ENCODE measurements around the gene SPEM3. TPM values are rescaled to one million over a fixed set of nuclear protein-coding genes. Genes with fewer than 3 reads are reported as not detected.

Gene SPEM3
- total and polyA plus RNA-seq, 8 donors: not detected

DNA sequence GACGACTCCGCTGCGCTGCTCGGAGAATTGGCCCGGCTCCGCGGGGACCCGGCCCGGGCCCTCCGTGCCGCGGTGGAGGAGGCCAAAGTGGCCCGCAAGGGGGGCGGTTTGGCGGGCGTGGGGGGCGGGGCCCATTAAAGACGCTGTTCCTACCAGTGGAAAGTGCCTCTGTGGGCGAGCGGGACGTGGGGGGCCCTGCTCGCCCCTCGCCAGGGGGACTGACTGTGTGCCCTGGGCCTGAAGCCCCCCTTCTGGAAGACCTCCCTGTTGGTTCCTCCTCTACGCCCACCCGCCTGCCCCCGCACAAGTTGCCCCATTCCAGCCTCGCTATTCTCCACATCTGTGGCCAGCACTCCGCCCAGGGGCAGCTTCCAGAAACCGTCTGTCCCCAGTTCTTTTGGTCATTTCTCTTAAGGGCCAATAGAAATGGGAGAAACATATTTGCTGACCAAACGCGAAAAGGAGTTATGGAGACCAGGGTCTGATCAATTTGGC is 8.8 kb downstream of the SPEM3 start:
- TF ChIP-seq, protein P1, sequence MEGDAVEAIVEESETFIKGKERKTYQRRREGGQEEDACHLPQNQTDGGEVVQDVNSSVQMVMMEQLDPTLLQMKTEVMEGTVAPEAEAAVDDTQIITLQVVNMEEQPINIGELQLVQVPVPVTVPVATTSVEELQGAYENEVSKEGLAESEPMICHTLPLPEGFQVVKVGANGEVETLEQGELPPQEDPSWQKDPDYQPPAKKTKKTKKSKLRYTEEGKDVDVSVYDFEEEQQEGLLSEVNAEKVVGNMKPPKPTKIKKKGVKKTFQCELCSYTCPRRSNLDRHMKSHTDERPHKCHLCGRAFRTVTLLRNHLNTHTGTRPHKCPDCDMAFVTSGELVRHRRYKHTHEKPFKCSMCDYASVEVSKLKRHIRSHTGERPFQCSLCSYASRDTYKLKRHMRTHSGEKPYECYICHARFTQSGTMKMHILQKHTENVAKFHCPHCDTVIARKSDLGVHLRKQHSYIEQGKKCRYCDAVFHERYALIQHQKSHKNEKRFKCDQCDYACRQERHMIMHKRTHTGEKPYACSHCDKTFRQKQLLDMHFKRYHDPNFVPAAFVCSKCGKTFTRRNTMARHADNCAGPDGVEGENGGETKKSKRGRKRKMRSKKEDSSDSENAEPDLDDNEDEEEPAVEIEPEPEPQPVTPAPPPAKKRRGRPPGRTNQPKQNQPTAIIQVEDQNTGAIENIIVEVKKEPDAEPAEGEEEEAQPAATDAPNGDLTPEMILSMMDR (IDR thresholded peaks at IDR 0.05): no peak
- intact Hi-C loops (cut with DNase I): loop anchor here in 2 of 3 donors (10.0 kb wide), 1 partner anchor 83 kb away; the partner anchor contains the start of genes KCTD11 (in 2 of the 2) and TMEM95 (in 2 of the 2)
- peak overlapping the region; percentile 32 to 94 (median 90) for H3K27ac ChIP-seq
- no peaks in the 10 kb centered on the region for H3K9me3 ChIP-seq
- H3K4me3 ChIP-seq: peak overlapping the region in 3 of 4 donors; percentile 38 to 70 (median 54)
- WGBS, 2 donors: 24 to 31% methylated on average over 25 to 31 of the region's 31 CpGs
- H3K36me3 ChIP-seq: no peaks in the 10 kb centered on the region
- FAIRE-seq (no peak), ATAC-seq (no peak), DNase-seq (peak in 2 of 6 donors; percentile 38 to 84)
- H3K4me1 ChIP-seq: peaks cover 5 to 18% (median 11%) of the 10 kb centered on the region in 3 donors
- H3K27me3 ChIP-seq: no peaks in the 10 kb centered on the region

DNA sequence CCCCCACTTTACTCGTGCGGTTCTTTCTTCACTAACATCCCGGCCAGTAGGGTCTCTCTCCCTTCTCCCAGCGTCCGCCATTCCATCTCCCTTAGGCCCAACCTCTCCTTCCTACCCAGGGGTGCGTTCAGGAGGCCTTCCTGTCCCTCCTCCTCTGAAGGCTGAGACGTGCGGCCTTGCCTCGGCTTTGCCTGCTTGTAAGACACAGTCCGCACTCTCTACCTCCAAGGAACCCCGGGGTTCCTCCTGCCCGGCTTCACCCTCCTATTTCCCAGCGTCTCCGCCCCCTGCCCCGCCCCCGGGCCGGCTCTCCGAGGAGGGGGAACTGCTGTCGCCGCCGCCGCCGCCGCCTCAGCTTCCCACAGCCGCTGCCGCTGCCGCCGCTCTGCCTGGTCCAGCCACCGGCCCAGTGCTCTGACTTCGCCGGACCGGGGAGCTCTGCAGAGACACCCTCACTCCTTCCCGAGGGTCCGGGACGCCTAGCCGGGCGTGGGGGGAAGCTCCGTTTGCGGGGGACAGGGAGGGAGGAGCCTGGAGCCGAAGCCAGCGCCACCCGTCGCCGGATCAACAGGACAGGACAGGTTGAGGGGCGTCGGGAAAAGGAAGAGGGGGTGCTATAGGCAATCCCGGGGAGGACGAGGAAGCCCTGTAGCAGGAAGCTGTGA is 9.4 kb downstream of the SPEM3 start:
- DNase-seq (peak in 5 of 6 donors; percentile 31 to 73 (median 67)), FAIRE-seq (no peak), ATAC-seq (no peak)
- no peaks in the 10 kb centered on the region for H3K27me3 ChIP-seq
- intact Hi-C loops (cut with DNase I): loop anchor here in 2 of 3 donors (10.0 kb wide), 1 partner anchor 83 kb away; the partner anchor contains the start of genes KCTD11 (in 2 of the 2) and TMEM95 (in 2 of the 2)
- H3K36me3 ChIP-seq: no peaks in the 10 kb centered on the region
- H3K9me3 ChIP-seq: no peaks in the 10 kb centered on the region
- TF ChIP-seq, protein P1 (IDR thresholded peaks at IDR 0.05): no peak
- WGBS, 2 donors: 70 to 74% methylated on average over 48 of the region's 48 CpGs
- H3K4me3 ChIP-seq: peak overlapping the region in 1 of 4 donors; percentile 22
- H3K27ac ChIP-seq: peak overlapping the region in 1 of 4 donors; percentile 5
- H3K4me1 ChIP-seq: peaks cover 5 to 18% (median 11%) of the 10 kb centered on the region in 3 donors

DNA sequence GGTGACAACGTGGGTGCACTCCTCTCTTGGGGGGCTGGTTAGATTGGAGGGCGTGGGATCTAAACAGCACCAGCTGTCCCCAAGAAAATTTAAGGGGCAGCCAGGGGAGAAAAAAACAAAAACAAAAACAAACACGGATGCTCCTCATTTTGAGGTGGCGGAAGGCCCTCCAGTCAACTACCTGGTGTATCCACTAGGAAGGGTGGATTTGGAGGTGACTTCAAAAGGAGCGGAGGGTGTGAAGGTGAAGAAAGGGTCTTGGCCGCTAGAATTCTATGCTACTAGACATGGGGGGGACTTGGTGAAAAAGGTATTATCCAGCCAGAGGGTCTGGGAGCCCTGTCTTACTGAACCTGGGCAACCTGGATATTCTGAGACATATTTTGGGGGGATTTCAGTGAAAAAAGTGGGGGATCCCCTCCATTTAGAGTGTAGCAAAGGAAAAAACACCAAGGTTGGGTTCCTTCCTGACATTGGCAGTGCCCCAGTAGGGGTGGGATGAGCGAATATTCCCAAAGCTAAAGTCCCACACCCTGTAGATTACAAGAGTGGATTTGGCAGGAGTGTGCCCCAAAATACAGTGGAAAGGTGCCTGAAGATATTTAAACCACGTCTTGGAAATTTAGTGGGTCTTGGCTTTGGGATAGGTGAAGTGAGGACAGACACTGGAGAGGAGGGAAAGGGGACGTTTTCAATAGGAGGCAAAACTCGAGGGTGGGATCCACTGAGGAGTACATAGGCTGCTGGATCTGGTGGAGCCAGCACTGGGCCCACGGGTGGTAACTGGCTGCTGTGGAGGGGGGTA is 10.2 kb downstream of the SPEM3 start:
- TF ChIP-seq, protein P1 (IDR thresholded peaks at IDR 0.05): no peak
- no peak for ATAC-seq
- peaks cover 5 to 18% (median 11%) of the 10 kb centered on the region in 3 donors for H3K4me1 ChIP-seq

DNA sequence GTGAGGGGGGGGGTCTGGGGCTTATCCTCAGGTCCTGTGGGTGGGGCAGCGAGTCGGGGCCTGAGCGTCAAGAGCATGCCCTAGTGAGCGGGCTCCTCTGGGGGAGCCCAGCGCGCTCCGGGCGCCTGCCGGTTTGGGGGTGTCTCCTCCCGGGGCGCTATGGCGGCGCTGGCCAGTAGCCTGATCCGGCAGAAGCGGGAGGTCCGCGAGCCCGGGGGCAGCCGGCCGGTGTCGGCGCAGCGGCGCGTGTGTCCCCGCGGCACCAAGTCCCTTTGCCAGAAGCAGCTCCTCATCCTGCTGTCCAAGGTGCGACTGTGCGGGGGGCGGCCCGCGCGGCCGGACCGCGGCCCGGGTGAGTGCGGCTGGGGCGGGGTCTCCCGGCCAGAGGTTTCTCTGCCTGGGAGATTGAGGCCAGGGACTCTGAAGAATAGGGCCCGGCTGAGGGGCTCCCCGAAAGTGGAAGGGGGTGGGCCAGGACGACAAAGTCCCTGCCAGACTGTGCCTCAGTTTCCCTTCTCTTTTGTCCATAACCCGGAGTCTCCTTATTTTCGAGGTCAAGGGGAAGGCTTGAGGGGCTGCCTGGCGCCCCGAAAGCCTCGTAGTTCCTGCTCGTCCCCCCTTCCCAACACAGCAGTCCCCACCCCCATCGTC is 10.9 kb downstream of the SPEM3 start, which contains the start of gene FGF11:
TSS of gene FGF11 (plus strand) at position 51 of the 651 bp plus-strand sequence. CDS start at position 160, 109 bp downstream.
- no peaks in the 10 kb centered on the region for H3K27me3 ChIP-seq
- TF ChIP-seq, protein P1 (IDR thresholded peaks at IDR 0.05): no peak

More for the DNA sequence above, 10.2 kb downstream of the SPEM3 start:
- no peaks in the 10 kb centered on the region for H3K9me3 ChIP-seq
- H3K4me3 ChIP-seq: no peak overlapping the region
- FAIRE-seq (no peak), DNase-seq (no peak)
- H3K27ac ChIP-seq: no peak overlapping the region
- no peaks in the 10 kb centered on the region for H3K27me3 ChIP-seq
- intact Hi-C loops (cut with DNase I): loop anchor here in 2 of 3 donors (10.0 kb wide), 1 partner anchor 84 kb away; the partner anchor contains the start of genes KCTD11 (in 2 of the 2) and TMEM95 (in 2 of the 2)
- 64 to 76% methylated on average over 11 of the region's 11 CpGs for WGBS, 2 donors
- H3K36me3 ChIP-seq: no peaks in the 10 kb centered on the region

More for the DNA sequence above, 10.9 kb downstream of the SPEM3 start, which contains the start of gene FGF11:
- FAIRE-seq: no peak
- no peaks in the 10 kb centered on the region for H3K9me3 ChIP-seq
- no peaks in the 10 kb centered on the region for H3K36me3 ChIP-seq
- H3K4me3 ChIP-seq: peak within 1 kb of the TSS; percentile 2 to 45 (median 26)
- no peak within 1 kb of the TSS for H3K27ac ChIP-seq
- intact Hi-C loops (cut with DNase I): loop anchor here in 2 of 3 donors (5.0 to 10.0 kb wide), 2 partner anchors 38 to 85 kb away; partner anchors contain the start of genes KCTD11 (in 2 of the 2), TMEM95 (in 2 of the 2) and ZBTB4 (in 2 of the 2)
- no peak for DNase-seq
- WGBS, 2 donors: 6 to 9% methylated on average over 32 to 50 of the region's 50 CpGs
- H3K4me1 ChIP-seq: peaks cover 5 to 18% (median 11%) of the 10 kb centered on the region in 3 donors
- ATAC-seq: no peak
